Liver (tissue), 2 donors: ENCODE data around the gene RAD1.

Experiments
- FOXA1 ChIP-seq: IDR thresholded peaks from 2 replicates; pipeline ENCODE4 v1.6.1; 2016; ENCODE audit warnings: antibody characterized with exemption
- HNF4G ChIP-seq: IDR thresholded peaks from 2 replicates; pipeline ENCODE4 v1.6.1; 2016; ENCODE audit warnings: antibody characterized with exemption
- TF ChIP-seq, protein P1 (sequence below): IDR thresholded peaks from 2 replicates; pipeline ENCODE4 v1.6.1; 2016; ENCODE audit warnings: antibody characterized with exemption
- donor health status: healthy.

DNA sequence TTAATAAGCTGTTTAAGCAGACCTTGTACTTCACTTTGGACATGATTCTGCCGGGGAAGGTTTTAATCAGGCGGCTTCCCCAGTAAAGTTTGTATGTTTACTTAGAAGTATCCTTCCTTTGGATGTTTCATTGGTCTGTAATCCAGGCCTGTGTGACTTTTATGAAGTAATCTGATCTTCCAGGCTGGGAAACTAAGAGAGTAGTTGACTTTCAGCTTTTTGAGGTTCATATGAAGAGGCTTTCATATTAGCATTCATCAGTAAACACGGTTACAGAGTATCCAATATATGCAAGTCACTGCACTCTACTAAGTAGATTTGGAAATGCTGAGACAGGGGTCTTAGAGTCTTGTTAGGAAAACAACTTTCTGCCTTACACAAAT is 15.1 kb upstream of the RAD1 start:
- TF ChIP-seq, protein P1, sequence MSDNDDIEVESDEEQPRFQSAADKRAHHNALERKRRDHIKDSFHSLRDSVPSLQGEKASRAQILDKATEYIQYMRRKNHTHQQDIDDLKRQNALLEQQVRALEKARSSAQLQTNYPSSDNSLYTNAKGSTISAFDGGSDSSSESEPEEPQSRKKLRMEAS: no peak
- TF ChIP-seq HNF4G (no peak), FOXA1 (no peak)
